Peyer's patch (tissue), 4 donors: ENCODE results near the gene PRKCA.
A peak's percentile ranks its signal among the peaks of the same experiment; 100 is the strongest.

Experiments used
- POLR2A ChIP-seq, 2 donors: fragments of 450-650 bp; IDR thresholded peaks; one replicate each; pipeline ENCODE4 v1.5.1; 2017; ENCODE audit warnings: antibody characterized with exemption in 2 of 2, mild to moderate bottlenecking in 2 of 2, moderate library complexity in 2 of 2
- TF ChIP-seq, protein P1 (sequence below), 6 experiments: fragments of 450-650 bp in 4 of 6; fragments of 200-600 bp in 2 of 6; sonication (generic) in 1 of 6; IDR thresholded peaks; one replicate each; pipeline ENCODE4 v1.5.1; 2017 to 2019; ENCODE audit warnings: antibody characterized with exemption in 6 of 6, mild to moderate bottlenecking in 3 of 6, moderate library complexity in 1 of 6

DNA sequence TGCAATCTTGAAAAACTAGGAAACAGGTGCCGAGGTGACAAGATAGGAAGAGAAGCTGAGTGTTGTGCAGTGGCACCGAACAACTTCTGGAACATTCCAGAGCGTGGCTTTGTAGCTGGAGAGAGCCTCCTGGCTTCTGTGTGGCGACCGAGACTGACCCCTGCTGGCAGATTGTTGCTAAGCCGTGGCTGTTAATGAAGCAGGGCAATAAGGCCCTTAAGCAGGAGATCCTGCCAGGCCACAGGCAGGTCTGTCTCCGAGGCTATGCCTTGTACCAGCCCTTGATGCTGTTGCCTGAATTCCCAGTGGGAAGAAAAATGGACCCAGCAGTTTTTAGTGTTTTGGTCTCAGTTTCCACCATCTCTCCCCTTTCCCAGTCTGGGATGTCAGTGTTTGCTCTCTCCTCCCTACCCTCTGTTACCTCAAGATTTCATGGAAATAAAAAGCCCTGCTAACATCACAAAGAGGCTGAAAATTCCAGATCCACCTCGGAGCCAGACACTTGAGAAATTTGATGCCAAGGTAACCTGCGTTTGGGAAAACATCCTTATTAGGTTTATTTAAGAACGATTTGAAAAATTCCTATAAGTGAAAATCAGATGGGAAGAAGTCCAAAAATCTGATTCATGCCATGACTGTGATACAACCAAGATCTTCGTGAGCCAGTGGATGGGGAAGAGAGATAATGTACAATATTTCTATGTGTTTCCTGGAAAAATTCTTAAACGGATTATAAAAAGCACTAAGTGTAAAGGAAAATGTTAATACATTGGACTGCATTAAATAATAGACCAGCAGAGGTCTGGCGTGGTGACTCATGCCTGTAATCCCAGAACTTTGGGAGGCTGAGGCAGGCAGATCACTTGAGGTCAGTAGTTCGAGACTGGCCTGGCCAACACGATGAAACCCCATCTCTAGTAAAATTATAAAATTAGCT, 265.1 kb downstream of the PRKCA start:
- TF ChIP-seq, protein P1, sequence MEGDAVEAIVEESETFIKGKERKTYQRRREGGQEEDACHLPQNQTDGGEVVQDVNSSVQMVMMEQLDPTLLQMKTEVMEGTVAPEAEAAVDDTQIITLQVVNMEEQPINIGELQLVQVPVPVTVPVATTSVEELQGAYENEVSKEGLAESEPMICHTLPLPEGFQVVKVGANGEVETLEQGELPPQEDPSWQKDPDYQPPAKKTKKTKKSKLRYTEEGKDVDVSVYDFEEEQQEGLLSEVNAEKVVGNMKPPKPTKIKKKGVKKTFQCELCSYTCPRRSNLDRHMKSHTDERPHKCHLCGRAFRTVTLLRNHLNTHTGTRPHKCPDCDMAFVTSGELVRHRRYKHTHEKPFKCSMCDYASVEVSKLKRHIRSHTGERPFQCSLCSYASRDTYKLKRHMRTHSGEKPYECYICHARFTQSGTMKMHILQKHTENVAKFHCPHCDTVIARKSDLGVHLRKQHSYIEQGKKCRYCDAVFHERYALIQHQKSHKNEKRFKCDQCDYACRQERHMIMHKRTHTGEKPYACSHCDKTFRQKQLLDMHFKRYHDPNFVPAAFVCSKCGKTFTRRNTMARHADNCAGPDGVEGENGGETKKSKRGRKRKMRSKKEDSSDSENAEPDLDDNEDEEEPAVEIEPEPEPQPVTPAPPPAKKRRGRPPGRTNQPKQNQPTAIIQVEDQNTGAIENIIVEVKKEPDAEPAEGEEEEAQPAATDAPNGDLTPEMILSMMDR (IDR thresholded peaks at IDR 0.05) = peak; percentile 34 to 93 (median 84)
- TF ChIP-seq POLR2A (IDR thresholded peaks at IDR 0.05) = no peak
